ENCODE results near the gene PTCRA. TPM values are rescaled to one million over a fixed set of nuclear protein-coding genes. Genes with fewer than 3 reads are reported as not detected.

The PTCRA gene
- total and polyA plus RNA-seq, 2 experiments from 2014 or later, result not detected

- TF ChIP-seq ZNF462 (CRISPR knock-in tag; IDR thresholded peaks at IDR 0.05) (no peak), JUNB (IDR thresholded peaks at IDR 0.05; ENCODE audit: unreplicated experiment) (no peak), CTCF (conservative IDR thresholded peaks at IDR 0.05; ENCODE audit: low read depth in 2 of 2) (no peak), REST (IDR thresholded peaks at IDR 0.05; ENCODE audit: unreplicated experiment) (no peak), EZH2 (IDR thresholded peaks at IDR 0.05; ENCODE audit: low read depth, unreplicated experiment) (no peak), NANOG (IDR thresholded peaks at IDR 0.05; ENCODE audit: borderline replicate concordance) (no peak), ZNF331 (CRISPR knock-in tag; IDR thresholded peaks at IDR 0.05; ENCODE audit: low read depth) (no peak), POLR2AphosphoS5 (IDR thresholded peaks at IDR 0.05; ENCODE audit: low read depth) (no peak), ZNF114 (CRISPR knock-in tag; IDR thresholded peaks at IDR 0.05) (no peak)
These were observed 19.6 kb upstream of the PTCRA start (continued) for GRCh38 chr6:42896178-42896719.
